Activated naive CD8-positive, alpha-beta T cell (primary cell): ENCODE measurements around the gene ANXA4.

ENCODE experiments used
- H3K27ac Mint-ChIP-seq: one replicate; pipeline ENCODE4 v1.8.0; 2021; ENCODE audit warnings: mixed read lengths
- H3K27me3 Mint-ChIP-seq: one replicate; pipeline ENCODE4 v1.8.0; 2021; ENCODE audit warnings: mixed read lengths
- H3K36me3 Mint-ChIP-seq: one replicate; pipeline ENCODE4 v1.8.0; 2021; ENCODE audit warnings: mixed read lengths
- H3K4me1 Mint-ChIP-seq: one replicate; pipeline ENCODE4 v1.8.0; 2021; ENCODE audit warnings: low read depth, mixed read lengths
- H3K4me3 Mint-ChIP-seq: one replicate; pipeline ENCODE4 v1.8.0; 2021; ENCODE audit warnings: mild to moderate bottlenecking, mixed read lengths
- H3K9me3 Mint-ChIP-seq: one replicate; pipeline ENCODE4 v1.8.0; 2021; ENCODE audit warnings: low read depth, mixed read lengths

Gene ANXA4

DNA sequence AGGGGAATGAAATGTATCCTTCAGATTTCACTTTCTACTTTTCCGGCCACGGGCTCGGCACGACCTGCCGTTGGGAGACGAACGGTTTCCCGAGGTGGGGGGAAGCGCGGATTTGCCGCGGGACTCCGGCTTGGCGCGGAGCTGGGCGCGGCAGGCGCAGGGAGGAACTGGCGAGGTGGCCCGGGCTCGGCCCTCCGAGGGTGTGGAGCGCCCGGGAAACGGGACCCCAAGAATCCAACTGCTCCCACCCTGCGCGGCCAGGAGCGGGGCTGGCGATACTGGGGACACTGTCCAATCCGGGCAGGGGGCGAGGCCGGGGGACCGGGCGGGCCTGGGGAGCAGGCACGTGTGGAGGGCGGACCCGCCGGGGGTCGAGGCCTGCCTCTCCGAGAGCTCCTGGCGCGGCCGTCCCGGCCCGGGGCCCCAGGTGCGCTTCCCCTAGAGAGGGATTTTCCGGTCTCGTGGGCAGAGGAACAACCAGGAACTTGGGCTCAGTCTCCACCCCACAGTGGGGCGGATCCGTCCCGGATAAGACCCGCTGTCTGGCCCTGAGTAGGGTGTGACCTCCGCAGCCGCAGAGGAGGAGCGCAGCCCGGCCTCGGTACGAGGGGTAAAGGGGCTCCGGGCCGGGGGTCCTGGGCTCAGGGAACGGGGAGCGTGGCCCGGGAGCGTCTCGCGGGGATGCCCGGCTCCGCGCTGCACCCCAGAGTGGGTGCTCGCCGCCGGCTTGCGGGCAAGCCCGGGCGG lies at the start of gene ANXA4:
TSS of gene ANXA4 (plus strand) at position 560 of the 747 bp plus-strand sequence. CDS start 39,432 bp downstream, outside the sequence.
- peaks cover 11% of the 10 kb centered on the region for H3K4me1 Mint-ChIP-seq
- H3K27me3 Mint-ChIP-seq = no peaks in the 10 kb centered on the region
- peak within 1 kb of the TSS; percentile 95 for H3K27ac Mint-ChIP-seq
- no peaks in the 10 kb centered on the region for H3K36me3 Mint-ChIP-seq
- H3K9me3 Mint-ChIP-seq = no peaks in the 10 kb centered on the region
- H3K4me3 Mint-ChIP-seq = peak within 1 kb of the TSS; percentile 95

GRCh38 chr2:69692424-69692823 lies 49.5 kb upstream of the ANXA4 start:
- peak overlapping the region; percentile 80 for H3K4me3 Mint-ChIP-seq
- H3K27ac Mint-ChIP-seq = peak overlapping the region; percentile 81
- peaks cover 88% of the 10 kb centered on the region for H3K4me1 Mint-ChIP-seq
- H3K27me3 Mint-ChIP-seq = no peaks in the 10 kb centered on the region
- H3K9me3 Mint-ChIP-seq = no peaks in the 10 kb centered on the region
- no peaks in the 10 kb centered on the region for H3K36me3 Mint-ChIP-seq

DNA sequence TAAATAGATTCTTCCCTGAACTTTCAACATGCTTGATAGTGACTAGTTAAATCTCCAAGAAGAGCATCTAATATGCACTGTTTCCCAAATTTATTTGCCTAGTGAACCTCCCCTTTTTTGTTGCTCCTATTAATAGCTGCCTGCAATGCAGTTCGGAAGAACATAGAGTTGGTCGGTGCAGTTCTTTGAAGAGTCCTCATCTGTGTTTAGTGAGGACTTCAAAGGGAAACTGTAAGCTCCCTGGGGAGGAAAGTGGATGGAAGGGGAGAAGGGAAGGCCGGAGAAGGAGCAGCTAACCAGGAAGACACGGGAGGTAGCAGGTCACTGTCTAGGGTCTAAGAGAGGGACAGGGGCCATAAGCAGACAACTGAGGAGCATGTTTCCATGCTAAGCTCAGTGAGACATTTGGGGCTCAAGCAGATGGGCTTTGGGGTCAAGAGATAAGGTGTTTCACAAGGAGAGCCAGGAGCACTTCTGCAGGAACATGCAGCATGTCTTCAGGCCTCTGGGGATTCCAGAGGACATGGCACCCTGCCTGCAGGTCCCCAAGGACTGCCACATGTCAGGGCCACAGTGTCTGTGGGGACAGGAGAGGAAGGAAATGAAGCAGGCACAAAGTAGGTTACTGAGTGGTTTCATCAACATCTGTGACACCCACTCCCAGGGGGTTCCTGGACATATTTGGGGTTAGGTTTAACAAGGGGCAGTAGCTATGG lies 48.7 kb upstream of the ANXA4 start:
- Mint-ChIP-seq H3K27me3 (no peaks in the 10 kb centered on the region), H3K9me3 (no peaks in the 10 kb centered on the region), H3K4me1 (peaks cover 90% of the 10 kb centered on the region), H3K4me3 (peak overlapping the region; percentile 80), H3K27ac (peak overlapping the region; percentile 81), H3K36me3 (no peaks in the 10 kb centered on the region)

- peaks cover 2% of the 10 kb centered on the region for H3K36me3 Mint-ChIP-seq
- H3K4me3 Mint-ChIP-seq = peak overlapping the region; percentile 80
- no peaks in the 10 kb centered on the region for H3K9me3 Mint-ChIP-seq
These were observed 48.0 kb upstream of the ANXA4 start for GRCh38 chr2:69693775-69694450.

GRCh38 chr2:69694894-69695849 lies 46.8 kb upstream of the ANXA4 start:
- no peaks in the 10 kb centered on the region for H3K27me3 Mint-ChIP-seq
- peaks cover 89% of the 10 kb centered on the region for H3K4me1 Mint-ChIP-seq
- H3K4me3 Mint-ChIP-seq = peak overlapping the region; percentile 40
- H3K36me3 Mint-ChIP-seq = peaks cover 2% of the 10 kb centered on the region
- no peaks in the 10 kb centered on the region for H3K9me3 Mint-ChIP-seq
- peak overlapping the region; percentile 64 for H3K27ac Mint-ChIP-seq

More at GRCh38 chr2:69693775-69694450, 48.0 kb upstream of the ANXA4 start:
- Mint-ChIP-seq H3K27ac (peak overlapping the region; percentile 81), H3K4me1 (peaks cover 89% of the 10 kb centered on the region), H3K27me3 (no peaks in the 10 kb centered on the region)

DNA sequence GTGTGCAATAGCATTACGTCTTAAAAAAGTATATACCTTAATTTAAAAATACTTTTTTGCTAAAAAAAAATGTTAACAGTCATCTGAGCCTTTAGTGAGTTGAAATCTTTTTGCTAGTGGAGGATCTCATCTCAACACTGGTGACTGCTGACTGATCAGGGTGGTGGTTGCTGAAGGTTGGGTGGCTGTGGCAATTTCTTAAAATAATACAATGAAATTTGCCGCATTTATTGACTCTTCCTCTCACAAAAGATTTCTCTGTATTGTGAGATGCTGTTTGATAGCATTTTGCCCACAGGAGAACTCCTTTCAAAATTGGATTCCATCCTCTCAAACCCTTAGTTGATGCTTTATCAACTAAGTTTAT lies 46.1 kb upstream of the ANXA4 start:
- no peaks in the 10 kb centered on the region for H3K27me3 Mint-ChIP-seq
- peak overlapping the region; percentile 6 for H3K27ac Mint-ChIP-seq
- H3K4me1 Mint-ChIP-seq = peaks cover 85% of the 10 kb centered on the region
- peaks cover 4% of the 10 kb centered on the region for H3K36me3 Mint-ChIP-seq
- no peaks in the 10 kb centered on the region for H3K9me3 Mint-ChIP-seq
- H3K4me3 Mint-ChIP-seq = peak overlapping the region; percentile 28

- H3K4me3 Mint-ChIP-seq = no peak overlapping the region
- H3K9me3 Mint-ChIP-seq = no peaks in the 10 kb centered on the region
- H3K27ac Mint-ChIP-seq = no peak overlapping the region
- H3K36me3 Mint-ChIP-seq = peaks cover 4% of the 10 kb centered on the region
- H3K27me3 Mint-ChIP-seq = no peaks in the 10 kb centered on the region
- peaks cover 47% of the 10 kb centered on the region for H3K4me1 Mint-ChIP-seq
These were observed 41.6 kb upstream of the ANXA4 start for GRCh38 chr2:69700381-69700780.

DNA sequence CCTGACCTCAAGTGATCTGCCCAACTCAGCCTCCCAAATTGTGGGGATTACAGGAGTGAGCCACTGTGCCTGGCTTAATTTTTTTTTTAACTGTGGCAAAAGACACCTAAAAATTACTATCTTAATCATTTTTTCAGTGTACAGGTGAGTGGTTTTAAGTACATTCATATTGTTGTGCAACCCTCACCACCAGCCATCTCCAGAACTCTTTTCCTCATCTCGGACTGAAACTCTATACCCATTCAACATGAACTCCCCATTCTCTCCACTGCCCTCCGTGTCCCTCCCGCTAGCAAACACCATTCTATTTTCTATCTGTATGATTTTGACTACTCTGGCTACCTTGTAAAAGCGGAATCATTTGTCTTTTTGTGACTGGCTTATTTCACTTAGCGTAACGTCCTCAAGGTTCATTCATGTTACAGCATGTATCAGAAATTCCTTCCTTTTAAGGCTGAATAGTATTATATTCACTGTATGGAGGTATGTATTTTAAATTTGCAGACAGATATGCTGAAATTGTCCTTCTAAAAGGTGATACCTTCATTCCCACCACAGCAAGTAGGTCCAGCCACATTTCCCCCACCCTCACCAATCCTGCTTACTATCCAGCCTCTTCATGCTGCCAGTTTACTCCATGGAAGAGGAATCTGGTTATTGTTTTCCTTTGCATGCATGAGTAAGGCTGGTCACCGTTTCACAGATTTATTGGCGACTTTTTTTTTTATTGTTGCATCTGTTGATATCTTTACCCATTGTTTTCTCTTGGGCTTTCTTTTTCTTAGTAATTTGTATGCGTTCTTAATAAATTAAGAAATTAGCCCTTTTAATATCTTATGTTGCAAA lies 40.6 kb upstream of the ANXA4 start:
- Mint-ChIP-seq H3K4me3 (no peak overlapping the region), H3K9me3 (no peaks in the 10 kb centered on the region), H3K27ac (no peak overlapping the region), H3K4me1 (peaks cover 38% of the 10 kb centered on the region), H3K36me3 (peaks cover 4% of the 10 kb centered on the region), H3K27me3 (no peaks in the 10 kb centered on the region)

DNA sequence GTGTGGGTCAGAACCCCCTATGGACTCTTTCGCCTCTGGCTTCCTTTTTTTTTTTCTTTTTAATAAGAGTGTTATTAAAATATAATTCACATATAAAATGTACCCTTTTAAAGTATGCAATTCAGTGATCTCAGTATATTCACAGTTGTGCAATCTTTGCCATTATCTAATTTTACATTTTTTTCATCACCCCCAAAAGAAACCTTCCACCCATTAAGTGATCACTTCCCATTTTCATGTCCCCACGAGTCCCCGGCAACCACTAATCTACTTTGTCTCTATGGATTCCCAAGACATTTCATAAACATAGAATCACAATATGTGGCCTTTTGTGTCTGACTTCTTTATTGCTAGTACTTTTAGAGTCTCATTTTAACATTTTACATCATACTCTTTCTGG lies 38.7 kb upstream of the ANXA4 start:
- H3K27ac Mint-ChIP-seq = no peak overlapping the region

GRCh38 chr2:69704446-69704845 lies 37.5 kb upstream of the ANXA4 start:
- no peaks in the 10 kb centered on the region for H3K27me3 Mint-ChIP-seq

More for the DNA sequence above, 38.7 kb upstream of the ANXA4 start:
- H3K36me3 Mint-ChIP-seq = peaks cover 4% of the 10 kb centered on the region
- peaks cover 25% of the 10 kb centered on the region for H3K4me1 Mint-ChIP-seq
- no peaks in the 10 kb centered on the region for H3K27me3 Mint-ChIP-seq
- no peaks in the 10 kb centered on the region for H3K9me3 Mint-ChIP-seq
- H3K4me3 Mint-ChIP-seq = no peak overlapping the region

GRCh38 chr2:69709290-69709689 lies 32.6 kb upstream of the ANXA4 start:
- Mint-ChIP-seq H3K4me1 (peaks cover 12% of the 10 kb centered on the region), H3K27me3 (no peaks in the 10 kb centered on the region), H3K36me3 (peaks cover 9% of the 10 kb centered on the region), H3K4me3 (no peak overlapping the region), H3K9me3 (peaks cover 4% of the 10 kb centered on the region), H3K27ac (no peak overlapping the region)

More at GRCh38 chr2:69704446-69704845, 37.5 kb upstream of the ANXA4 start:
- Mint-ChIP-seq H3K4me3 (no peak overlapping the region), H3K4me1 (peaks cover 14% of the 10 kb centered on the region), H3K36me3 (peaks cover 2% of the 10 kb centered on the region), H3K27ac (no peak overlapping the region), H3K9me3 (no peaks in the 10 kb centered on the region)

DNA sequence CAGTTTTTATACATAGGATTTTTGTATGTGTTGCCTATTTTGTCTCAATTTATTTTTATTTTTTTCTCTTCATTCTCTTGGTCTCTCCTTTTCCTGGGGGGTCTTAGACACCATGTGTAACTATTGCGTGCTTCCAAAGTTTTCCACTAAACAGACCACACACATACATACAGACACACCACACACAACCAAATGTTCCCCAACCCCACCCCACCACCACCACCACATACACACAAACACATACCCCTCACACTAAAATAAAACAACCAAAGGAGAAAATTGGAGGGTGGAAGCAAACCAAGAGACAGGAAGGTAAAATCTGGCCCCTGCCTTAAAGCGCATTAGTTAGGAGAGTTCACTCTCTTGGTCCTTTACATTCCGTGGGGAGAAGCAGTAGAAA lies 30.0 kb upstream of the ANXA4 start:
- Mint-ChIP-seq H3K27me3 (no peaks in the 10 kb centered on the region), H3K4me1 (peaks cover 17% of the 10 kb centered on the region), H3K27ac (no peak overlapping the region), H3K4me3 (no peak overlapping the region), H3K36me3 (peaks cover 9% of the 10 kb centered on the region), H3K9me3 (peaks cover 4% of the 10 kb centered on the region)

GRCh38 chr2:69714024-69714423 lies 27.9 kb upstream of the ANXA4 start:
- Mint-ChIP-seq H3K27ac (no peak overlapping the region), H3K36me3 (peaks cover 9% of the 10 kb centered on the region), H3K9me3 (peaks cover 4% of the 10 kb centered on the region), H3K27me3 (no peaks in the 10 kb centered on the region), H3K4me1 (peaks cover 13% of the 10 kb centered on the region), H3K4me3 (no peak overlapping the region)
